ENCODE measurements around the gene TFIP11.

The TFIP11 gene

GRCh38 chr22:26522592-26522991, 10.3 kb upstream of the TFIP11 start:
- TF ChIP-seq ZFX (IDR thresholded peaks at IDR 0.05; ENCODE audit: borderline replicate concordance) (no peak), CTCF (IDR thresholded peaks at IDR 0.05) (no peak)

GRCh38 chr22:26522012-26522411, 9.7 kb upstream of the TFIP11 start:
- H3K27ac ChIP-seq, result no peak overlapping the region
- TF ChIP-seq ZFX (IDR thresholded peaks at IDR 0.05; ENCODE audit: borderline replicate concordance) (no peak), CTCF (IDR thresholded peaks at IDR 0.05) (no peak)

More at GRCh38 chr22:26522592-26522991, 10.3 kb upstream of the TFIP11 start:
- H3K27ac ChIP-seq, result no peak overlapping the region

GRCh38 chr22:26517429-26517828, 5.2 kb upstream of the TFIP11 start:
- no peak overlapping the region for H3K27ac ChIP-seq
- TF ChIP-seq ZFX (IDR thresholded peaks at IDR 0.05; ENCODE audit: borderline replicate concordance), result no peak
- no peak for TF ChIP-seq CTCF (IDR thresholded peaks at IDR 0.05)

GRCh38 chr22:26516503-26516902, 4.2 kb upstream of the TFIP11 start:
- TF ChIP-seq CTCF (IDR thresholded peaks at IDR 0.05) (no peak), ZFX (IDR thresholded peaks at IDR 0.05; ENCODE audit: borderline replicate concordance) (no peak)
- H3K27ac ChIP-seq, result no peak overlapping the region

- H3K27ac ChIP-seq, result no peak overlapping the region
- TF ChIP-seq ZFX (IDR thresholded peaks at IDR 0.05; ENCODE audit: borderline replicate concordance) (no peak), CTCF (IDR thresholded peaks at IDR 0.05) (no peak)
Observed at GRCh38 chr22:26515931-26516330, 3.7 kb upstream of the TFIP11 start.

- TF ChIP-seq CTCF (IDR thresholded peaks at IDR 0.05), result no peak
- TF ChIP-seq ZFX (IDR thresholded peaks at IDR 0.05; ENCODE audit: borderline replicate concordance), result no peak
- H3K27ac ChIP-seq, result no peak overlapping the region
Observed at GRCh38 chr22:26514419-26515161, 2.3 kb upstream of the TFIP11 start.

GRCh38 chr22:26513838-26514237, 1.6 kb upstream of the TFIP11 start:
- TF ChIP-seq CTCF (IDR thresholded peaks at IDR 0.05), result no peak
- TF ChIP-seq ZFX (IDR thresholded peaks at IDR 0.05; ENCODE audit: borderline replicate concordance), result no peak
- H3K27ac ChIP-seq, result no peak overlapping the region

All from 22Rv1 (cell line).